ENCODE measurements around the gene VIPR1.

Gene VIPR1

GRCh38 chr3:42513121-42513520 lies 10.7 kb downstream of the VIPR1 start:
- no peak for DNase-seq

- DNase-seq, result no peak
These were observed 11.1 kb downstream of the VIPR1 start for GRCh38 chr3:42513521-42513920.

GRCh38 chr3:42514876-42515275 lies 12.4 kb downstream of the VIPR1 start:
- DNase-seq, result no peak

GRCh38 chr3:42515391-42515916 lies 13.0 kb downstream of the VIPR1 start:
- DNase-seq, result no peak

GRCh38 chr3:42515976-42516375 lies 13.5 kb downstream of the VIPR1 start:
- no peak for DNase-seq

GRCh38 chr3:42516443-42516842 lies 14.0 kb downstream of the VIPR1 start:
- DNase-seq, result no peak

GRCh38 chr3:42517117-42517516 lies 14.7 kb downstream of the VIPR1 start:
- DNase-seq, result no peak

GRCh38 chr3:42518800-42519567 lies 16.5 kb downstream of the VIPR1 start:
- peak; percentile 74 for DNase-seq

- DNase-seq, result no peak
These were observed 17.1 kb downstream of the VIPR1 start for GRCh38 chr3:42519568-42519962.

- no peak for DNase-seq
These were observed 17.9 kb downstream of the VIPR1 start for GRCh38 chr3:42520336-42520735.

- DNase-seq, result no peak
These were observed 18.5 kb downstream of the VIPR1 start for GRCh38 chr3:42520906-42521305.

GRCh38 chr3:42524751-42525150 lies 22.3 kb downstream of the VIPR1 start:
- DNase-seq, result no peak

- no peak for DNase-seq
These were observed 22.8 kb downstream of the VIPR1 start for GRCh38 chr3:42525212-42525611.

GRCh38 chr3:42525736-42526345 lies 23.4 kb downstream of the VIPR1 start:
- DNase-seq, result no peak

- peak; percentile 80 for DNase-seq
These were observed 24.3 kb downstream of the VIPR1 start for GRCh38 chr3:42526616-42527367.

GRCh38 chr3:42527368-42527917 lies 25.0 kb downstream of the VIPR1 start:
- DNase-seq, result no peak

- no peak for DNase-seq
These were observed 27.0 kb downstream of the VIPR1 start for GRCh38 chr3:42529468-42529867.

- no peak for DNase-seq
These were observed 27.6 kb downstream of the VIPR1 start for GRCh38 chr3:42530073-42530472.

GRCh38 chr3:42531470-42531869 lies 29.0 kb downstream of the VIPR1 start:
- DNase-seq, result no peak

GRCh38 chr3:42532229-42532628 lies 29.8 kb downstream of the VIPR1 start:
- DNase-seq, result no peak

- no peak for DNase-seq
These were observed 30.9 kb downstream of the VIPR1 start for GRCh38 chr3:42533161-42533897.

- peak; percentile 71 for DNase-seq
These were observed 33.7 kb downstream of the VIPR1 start for GRCh38 chr3:42535981-42536784.

All from activated effector memory CD4-positive, alpha-beta T cell treated with anti-CD3 and anti-CD28 coated beads, Interleukin-2, amount 50 U/mL, for 16 hours (primary cell).